ENCODE data around the gene ZNF341. TPM values are rescaled to one million over a fixed set of nuclear protein-coding genes. Genes with fewer than 3 reads are reported as not detected.

The ZNF341 gene
- total and polyA plus RNA-seq, 9 of the 15 experiments (the other 6 are each of a cell fraction or from before 2014, with no cell fraction given) = 0.08 to 2.6 (median 1.0) TPM

DNA sequence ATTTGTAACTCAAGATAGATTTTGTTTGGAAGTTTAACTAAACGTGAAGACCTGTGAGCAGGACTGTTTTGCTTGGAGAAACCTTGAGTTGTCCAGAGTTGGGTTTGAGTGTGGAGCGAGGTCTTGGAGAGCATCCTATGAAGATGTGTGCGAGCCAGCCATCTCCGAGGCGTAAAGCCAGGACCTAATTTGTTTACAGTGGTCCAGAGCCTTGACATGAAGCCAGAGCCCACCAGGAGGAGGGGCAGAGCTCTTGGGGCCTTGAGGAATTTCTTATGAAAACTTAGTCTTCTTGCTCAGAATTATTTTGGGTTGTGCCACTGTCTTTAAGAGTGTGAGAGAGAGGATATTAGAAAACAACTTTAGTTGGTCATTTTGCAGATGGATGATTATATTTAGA lies 85.6 kb downstream of the ZNF341 start:
- in situ Hi-C loops (cut with MboI) = no loop called here
- FAIRE-seq = no peak
- Histone ChIP-seq H3K4me3 (no peak overlapping the region), H3K36me3 (ENCODE audit: control insufficient read depth, insufficient read depth, low read length) (peaks cover 10% of the 10 kb centered on the region; the same call in 2 of the 3 replicates), H3K27me3 (ENCODE audit: control insufficient read depth in 2 of 2, insufficient read depth in 2 of 2, low read length in 2 of 2) (no peaks in the 10 kb centered on the region), H3K9ac (ENCODE audit: insufficient read depth in 1 of 2, low read depth in 2 of 2, low read length in 2 of 2) (no peak overlapping the region), H3K4me2 (ENCODE audit: insufficient read depth, low read length) (no peak overlapping the region), H3K4me1 (replicated peaks in 1 of 2; ENCODE audit: control insufficient read depth in 2 of 2, insufficient read depth in 2 of 2, low read length in 2 of 2) (peaks cover 2 to 18% of the 10 kb centered on the region in 2 experiments; a peak in 4 of 5 replicates), H2AFZ (ENCODE audit: low read depth, low read length) (no peak overlapping the region), H3K27ac (ENCODE audit: extremely low read depth, low read depth, low read length) (no peak overlapping the region), H4K20me1 (replicated peaks; ENCODE audit: control insufficient read depth, insufficient read depth, low read length) (peaks cover 24% of the 10 kb centered on the region), H3K79me2 (ENCODE audit: control insufficient read depth, insufficient read depth, low read length) (peaks cover 84% of the 10 kb centered on the region), H3K9me1 (ENCODE audit: control insufficient read depth, insufficient read depth, low read length) (peaks cover 3% of the 10 kb centered on the region), H3K9me3 (replicated peaks; ENCODE audit: control insufficient read depth, insufficient read depth, low read depth, low read length) (no peaks in the 10 kb centered on the region)
- DNase-seq (ENCODE audit: extremely low read depth in 1 of 4, low spot score in 3 of 4) = no peak
- no peak for ATAC-seq
- CTCF ChIA-PET (ENCODE audit: low intra/inter-chr PET ratio) = no interaction called here
- no TSS peak for BruUV-seq (replicated peaks)
- 88% methylated on average over 5 of the region's 5 CpGs for WGBS (ENCODE audit: insufficient coverage, low coverage, missing lambda C conversion rate)
- intact Hi-C loops (cut with micrococcal nuclease) = no loop called here
- POLR2A ChIA-PET = interaction anchor here (1.6 to 2.7 kb wide), 2 partner anchors 12 to 22 kb away, joined by 3 to 9 read pairs; no protein-coding TSS in a partner anchor
- TF ChIP-seq ZNF589 (CRISPR knock-in tag; IDR thresholded peaks at IDR 0.05; ENCODE audit: low read depth) = no peak
- no peak for TF ChIP-seq CBX3 (IDR thresholded peaks at IDR 0.05; ENCODE audit: borderline replicate concordance in 1 of 2, low read length in 2 of 2)
- no peak for TF ChIP-seq C11orf30 (IDR thresholded peaks at IDR 0.05; ENCODE audit: low read depth)
- no peak for TF ChIP-seq MAFF (IDR thresholded peaks at IDR 0.05; ENCODE audit: low read length)
- TF ChIP-seq, protein P1, sequence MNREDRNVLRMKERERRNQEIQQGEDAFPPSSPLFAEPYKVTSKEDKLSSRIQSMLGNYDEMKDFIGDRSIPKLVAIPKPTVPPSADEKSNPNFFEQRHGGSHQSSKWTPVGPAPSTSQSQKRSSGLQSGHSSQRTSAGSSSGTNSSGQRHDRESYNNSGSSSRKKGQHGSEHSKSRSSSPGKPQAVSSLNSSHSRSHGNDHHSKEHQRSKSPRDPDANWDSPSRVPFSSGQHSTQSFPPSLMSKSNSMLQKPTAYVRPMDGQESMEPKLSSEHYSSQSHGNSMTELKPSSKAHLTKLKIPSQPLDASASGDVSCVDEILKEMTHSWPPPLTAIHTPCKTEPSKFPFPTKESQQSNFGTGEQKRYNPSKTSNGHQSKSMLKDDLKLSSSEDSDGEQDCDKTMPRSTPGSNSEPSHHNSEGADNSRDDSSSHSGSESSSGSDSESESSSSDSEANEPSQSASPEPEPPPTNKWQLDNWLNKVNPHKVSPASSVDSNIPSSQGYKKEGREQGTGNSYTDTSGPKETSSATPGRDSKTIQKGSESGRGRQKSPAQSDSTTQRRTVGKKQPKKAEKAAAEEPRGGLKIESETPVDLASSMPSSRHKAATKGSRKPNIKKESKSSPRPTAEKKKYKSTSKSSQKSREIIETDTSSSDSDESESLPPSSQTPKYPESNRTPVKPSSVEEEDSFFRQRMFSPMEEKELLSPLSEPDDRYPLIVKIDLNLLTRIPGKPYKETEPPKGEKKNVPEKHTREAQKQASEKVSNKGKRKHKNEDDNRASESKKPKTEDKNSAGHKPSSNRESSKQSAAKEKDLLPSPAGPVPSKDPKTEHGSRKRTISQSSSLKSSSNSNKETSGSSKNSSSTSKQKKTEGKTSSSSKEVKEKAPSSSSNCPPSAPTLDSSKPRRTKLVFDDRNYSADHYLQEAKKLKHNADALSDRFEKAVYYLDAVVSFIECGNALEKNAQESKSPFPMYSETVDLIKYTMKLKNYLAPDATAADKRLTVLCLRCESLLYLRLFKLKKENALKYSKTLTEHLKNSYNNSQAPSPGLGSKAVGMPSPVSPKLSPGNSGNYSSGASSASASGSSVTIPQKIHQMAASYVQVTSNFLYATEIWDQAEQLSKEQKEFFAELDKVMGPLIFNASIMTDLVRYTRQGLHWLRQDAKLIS (CRISPR knock-in tag; IDR thresholded peaks at IDR 0.05) = no peak
- TF ChIP-seq ZC3H4 (CRISPR knock-in tag; IDR thresholded peaks at IDR 0.05; ENCODE audit: borderline replicate concordance) = no peak
- TF ChIP-seq HLTF (IDR thresholded peaks at IDR 0.05) = no peak
- TF ChIP-seq RB1 (IDR thresholded peaks at IDR 0.05; ENCODE audit: low read depth) = no peak

All from K562 (cell line).